Lower leg skin (tissue), 3 donors: Measurements from ENCODE around the gene TCERG1L.

Source experiments
- CTCF ChIP-seq, 3 donors: fragments of 450-650 bp; IDR thresholded peaks; one replicate each; pipeline ENCODE4 v1.5.1; 2016; ENCODE audit warnings: antibody characterized with exemption in 3 of 3, mild to moderate bottlenecking in 3 of 3, moderate library complexity in 2 of 3
- POLR2A ChIP-seq, 2 donors: fragments of 450-650 bp; IDR thresholded peaks; one replicate each; pipeline ENCODE4 v1.6.1; 2016 to 2017; ENCODE audit warnings: antibody characterized with exemption in 2 of 2, mild to moderate bottlenecking in 1 of 2, moderate library complexity in 1 of 2

DNA sequence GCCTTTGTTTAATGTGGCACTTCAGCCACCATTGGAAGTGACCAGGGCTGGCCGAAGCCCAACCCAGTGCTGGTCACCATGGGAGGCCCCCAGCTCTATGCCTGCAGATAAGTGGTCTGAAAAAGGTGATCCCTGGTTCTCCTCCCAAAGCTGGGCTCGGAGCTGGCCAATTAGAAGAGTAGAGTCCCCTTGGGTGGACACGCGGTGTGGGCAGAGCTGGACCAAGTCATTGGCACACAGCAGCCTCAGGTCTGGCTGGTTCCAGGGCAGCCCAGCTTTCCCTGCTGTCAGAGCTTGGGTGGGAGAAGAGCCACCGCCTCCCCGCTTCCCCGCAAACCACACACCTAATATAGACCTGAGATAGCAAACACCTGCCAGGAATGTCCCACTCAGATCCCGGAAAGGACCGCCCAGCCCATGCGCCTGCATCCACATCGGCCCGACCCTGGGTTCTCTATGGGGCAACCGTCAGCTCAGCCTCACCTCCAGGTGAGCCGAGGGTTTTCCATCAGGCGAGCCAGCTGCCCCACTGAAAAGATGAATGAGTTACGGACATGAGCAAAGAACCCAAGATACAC lies 84.3 kb downstream of the TCERG1L start:
- TF ChIP-seq CTCF (IDR thresholded peaks at IDR 0.05) (no peak), POLR2A (IDR thresholded peaks at IDR 0.05) (no peak)
